Peyer's patch (tissue), 4 donors: Measurements from ENCODE around the gene PCDHA1. TPM values are rescaled to one million over a fixed set of nuclear protein-coding genes. Genes with fewer than 3 reads are reported as not detected.
"Not testable (repeated sequence)": the region's sequence is repeated elsewhere in the genome, so short reads cannot be mapped to it uniquely, and the experiment has no call there.

Experiments used
- DNase-seq, 3 donors: peaks; one replicate each; pipeline ENCODE4 v3.0.0-alpha.2; 2017 to 2019
- H3K27ac ChIP-seq, 4 donors: fragments of 200-600 bp; sonication (generic); one replicate each; pipeline ENCODE4 v1.5.1; 2016 to 2019
- H3K27me3 ChIP-seq, 2 donors: fragments of 200-600 bp; sonication (generic); one replicate each; pipeline ENCODE4 v1.5.1; 2019
- H3K36me3 ChIP-seq, 3 donors: fragments of 200-600 bp; sonication (generic); one replicate each; pipeline ENCODE4 v1.5.1; 2016 to 2019
- H3K4me1 ChIP-seq, 4 donors: fragments of 200-600 bp; sonication (generic); one replicate each; pipeline ENCODE4 v1.5.1; 2016 to 2019
- H3K4me3 ChIP-seq, 4 donors: fragments of 200-600 bp; sonication (generic); 1 replicate in 3 of 4; 2 replicates in 1 of 4; pipeline ENCODE4 v1.5.1; 2016 to 2019; ENCODE audit warnings: mild to moderate bottlenecking in 1 of 4
- H3K9me3 ChIP-seq, 4 donors: fragments of 200-600 bp; sonication (generic); one replicate each; pipeline ENCODE4 v1.5.1; 2016 to 2019; ENCODE audit warnings: mild to moderate bottlenecking in 1 of 4
- POLR2A ChIP-seq, 2 donors: fragments of 450-650 bp; IDR thresholded peaks; one replicate each; pipeline ENCODE4 v1.5.1; 2017; ENCODE audit warnings: antibody characterized with exemption in 2 of 2, mild to moderate bottlenecking in 2 of 2, moderate library complexity in 2 of 2
- total RNA-seq, 4 donors: library from RNA; depleted of rRNA; stranded (reverse); fragments of >200 nt; gene quantifications; one replicate each; pipeline ENCODE4 v1.1.0, GENCODE V29; 2016
- TF ChIP-seq, protein P1 (sequence below), 6 experiments: fragments of 450-650 bp in 4 of 6; fragments of 200-600 bp in 2 of 6; sonication (generic) in 1 of 6; IDR thresholded peaks; one replicate each; pipeline ENCODE4 v1.5.1; 2017 to 2019; ENCODE audit warnings: antibody characterized with exemption in 6 of 6, mild to moderate bottlenecking in 3 of 6, moderate library complexity in 1 of 6

Gene PCDHA1
- total RNA-seq, 4 donors from 2014 or later: not detected

DNA sequence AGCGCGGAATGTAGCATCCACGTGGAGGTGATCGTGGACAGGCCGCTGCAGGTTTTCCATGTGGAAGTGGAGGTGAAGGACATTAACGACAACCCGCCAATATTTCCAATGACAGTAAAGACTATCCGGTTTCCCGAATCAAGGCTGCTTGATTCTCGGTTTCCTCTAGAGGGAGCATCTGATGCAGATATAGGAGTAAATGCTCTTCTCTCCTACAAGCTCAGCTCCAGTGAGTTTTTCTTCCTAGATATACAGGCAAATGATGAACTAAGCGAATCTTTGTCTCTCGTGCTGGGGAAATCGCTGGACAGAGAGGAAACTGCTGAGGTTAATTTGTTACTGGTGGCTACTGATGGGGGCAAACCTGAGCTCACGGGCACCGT lies 9.3 kb downstream of the PCDHA1 start:
- Histone ChIP-seq H3K4me3 (peak overlapping the region in 1 of 4 donors; percentile 9), H3K9me3 (peaks cover 0 to 28% (median 5%) of the 10 kb centered on the region in 4 donors), H3K27me3 (no peaks in the 10 kb centered on the region), H3K27ac (no peak overlapping the region), H3K4me1 (no peaks in the 10 kb centered on the region), H3K36me3 (no peaks in the 10 kb centered on the region)
- DNase-seq: no peak
- no peak for TF ChIP-seq POLR2A (IDR thresholded peaks at IDR 0.05)
- TF ChIP-seq, protein P1, sequence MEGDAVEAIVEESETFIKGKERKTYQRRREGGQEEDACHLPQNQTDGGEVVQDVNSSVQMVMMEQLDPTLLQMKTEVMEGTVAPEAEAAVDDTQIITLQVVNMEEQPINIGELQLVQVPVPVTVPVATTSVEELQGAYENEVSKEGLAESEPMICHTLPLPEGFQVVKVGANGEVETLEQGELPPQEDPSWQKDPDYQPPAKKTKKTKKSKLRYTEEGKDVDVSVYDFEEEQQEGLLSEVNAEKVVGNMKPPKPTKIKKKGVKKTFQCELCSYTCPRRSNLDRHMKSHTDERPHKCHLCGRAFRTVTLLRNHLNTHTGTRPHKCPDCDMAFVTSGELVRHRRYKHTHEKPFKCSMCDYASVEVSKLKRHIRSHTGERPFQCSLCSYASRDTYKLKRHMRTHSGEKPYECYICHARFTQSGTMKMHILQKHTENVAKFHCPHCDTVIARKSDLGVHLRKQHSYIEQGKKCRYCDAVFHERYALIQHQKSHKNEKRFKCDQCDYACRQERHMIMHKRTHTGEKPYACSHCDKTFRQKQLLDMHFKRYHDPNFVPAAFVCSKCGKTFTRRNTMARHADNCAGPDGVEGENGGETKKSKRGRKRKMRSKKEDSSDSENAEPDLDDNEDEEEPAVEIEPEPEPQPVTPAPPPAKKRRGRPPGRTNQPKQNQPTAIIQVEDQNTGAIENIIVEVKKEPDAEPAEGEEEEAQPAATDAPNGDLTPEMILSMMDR (IDR thresholded peaks at IDR 0.05): no peak

DNA sequence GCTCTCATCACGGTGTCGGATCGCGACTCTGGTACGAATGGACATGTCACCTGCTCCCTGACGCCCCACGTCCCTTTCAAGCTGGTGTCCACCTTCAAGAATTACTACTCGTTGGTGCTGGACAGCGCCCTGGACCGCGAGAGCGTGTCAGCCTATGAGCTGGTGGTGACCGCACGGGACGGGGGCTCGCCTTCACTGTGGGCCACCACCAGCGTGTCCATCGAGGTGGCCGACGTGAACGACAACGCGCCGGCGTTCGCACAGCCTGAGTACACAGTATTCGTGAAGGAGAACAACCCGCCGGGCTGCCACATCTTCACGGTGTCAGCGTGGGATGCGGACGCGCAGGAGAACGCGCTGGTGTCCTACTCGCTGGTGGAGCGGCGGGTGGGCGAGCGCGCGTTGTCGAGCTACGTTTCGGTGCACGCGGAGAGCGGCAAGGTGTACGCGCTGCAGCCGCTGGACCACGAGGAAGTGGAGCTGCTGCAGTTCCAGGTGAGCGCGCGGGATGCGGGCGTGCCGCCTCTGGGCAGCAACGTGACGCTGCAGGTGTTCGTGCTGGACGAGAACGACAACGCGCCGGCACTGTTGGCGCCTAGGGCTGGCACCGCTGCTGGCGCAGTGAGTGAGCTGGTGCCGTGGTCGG lies 10.3 kb downstream of the PCDHA1 start:
- not testable (repeated sequence) for H3K4me3 ChIP-seq, H3K27ac ChIP-seq, H3K4me1 ChIP-seq, H3K36me3 ChIP-seq, H3K27me3 ChIP-seq, DNase-seq
- H3K9me3 ChIP-seq: peaks cover 0 to 33% (median 5%) of the 10 kb centered on the region in 4 donors

DNA sequence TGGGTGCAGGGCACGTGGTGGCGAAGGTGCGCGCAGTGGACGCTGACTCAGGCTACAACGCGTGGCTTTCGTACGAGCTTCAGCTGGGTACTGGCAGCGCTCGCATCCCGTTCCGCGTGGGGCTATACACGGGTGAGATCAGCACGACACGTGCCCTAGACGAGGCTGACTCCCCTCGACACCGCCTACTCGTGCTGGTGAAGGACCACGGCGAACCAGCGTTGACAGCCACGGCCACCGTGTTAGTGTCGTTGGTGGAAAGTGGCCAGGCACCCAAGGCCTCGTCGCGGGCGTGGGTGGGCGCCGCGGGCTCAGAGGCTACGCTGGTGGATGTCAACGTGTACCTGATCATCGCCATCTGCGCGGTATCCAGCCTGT lies 10.8 kb downstream of the PCDHA1 start:
- Histone ChIP-seq H3K4me1 (no peaks in the 10 kb centered on the region), H3K27me3 (no peaks in the 10 kb centered on the region), H3K9me3 (peaks cover 0 to 36% (median 5%) of the 10 kb centered on the region in 4 donors), H3K4me3 (no peak overlapping the region), H3K36me3 (no peaks in the 10 kb centered on the region), H3K27ac (no peak overlapping the region)
- DNase-seq: no peak
- TF ChIP-seq, protein P1 (IDR thresholded peaks at IDR 0.05): no peak
- TF ChIP-seq POLR2A (IDR thresholded peaks at IDR 0.05): no peak

DNA sequence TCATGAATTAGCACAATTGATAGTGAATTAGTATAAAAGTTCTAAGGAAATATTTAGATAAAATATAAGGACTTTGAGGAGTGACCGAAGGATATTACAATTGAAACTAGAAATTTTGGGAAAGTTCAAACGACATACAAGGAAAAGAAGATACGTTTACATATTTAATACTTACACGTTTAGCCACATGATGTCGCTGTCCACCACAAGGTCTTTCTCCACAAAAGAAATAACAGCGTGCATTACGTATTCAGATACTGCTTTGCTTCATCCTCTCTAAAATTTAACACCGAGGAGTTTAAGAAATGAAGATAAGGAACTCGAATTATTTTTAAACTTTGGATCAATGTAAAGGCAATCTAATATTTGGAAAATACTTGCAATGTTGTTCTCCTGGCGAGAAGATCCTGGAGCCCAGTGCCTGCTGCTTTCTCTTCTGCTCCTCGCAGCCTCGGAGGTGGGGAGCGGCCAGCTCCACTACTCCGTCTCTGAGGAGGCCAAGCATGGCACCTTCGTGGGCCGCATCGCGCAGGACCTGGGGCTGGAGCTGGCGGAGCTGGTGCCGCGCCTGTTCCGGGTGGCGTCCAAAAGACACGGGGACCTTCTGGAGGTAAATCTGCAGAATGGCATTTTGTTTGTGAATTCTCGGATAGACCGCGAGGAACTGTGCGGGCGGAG lies 15.0 kb downstream of the PCDHA1 start, which contains the start of gene PCDHA3:
Gene PCDHA3, plus strand, starts transcription at position 242 of the 678 bp plus-strand sequence.
- TF ChIP-seq, protein P1 (IDR thresholded peaks at IDR 0.05): peak in 1 of 6 experiments; percentile 7
- no peak for TF ChIP-seq POLR2A (IDR thresholded peaks at IDR 0.05)
- H3K36me3 ChIP-seq: no peaks in the 10 kb centered on the region
- peaks cover 0 to 33% (median 5%) of the 10 kb centered on the region in 4 donors for H3K9me3 ChIP-seq
- peak within 1 kb of the TSS in 2 of 4 donors; percentile 18 to 35 for H3K4me3 ChIP-seq
- no peaks in the 10 kb centered on the region for H3K27me3 ChIP-seq
- no peaks in the 10 kb centered on the region for H3K4me1 ChIP-seq
- no peak for DNase-seq
- H3K27ac ChIP-seq: no peak within 1 kb of the TSS

DNA sequence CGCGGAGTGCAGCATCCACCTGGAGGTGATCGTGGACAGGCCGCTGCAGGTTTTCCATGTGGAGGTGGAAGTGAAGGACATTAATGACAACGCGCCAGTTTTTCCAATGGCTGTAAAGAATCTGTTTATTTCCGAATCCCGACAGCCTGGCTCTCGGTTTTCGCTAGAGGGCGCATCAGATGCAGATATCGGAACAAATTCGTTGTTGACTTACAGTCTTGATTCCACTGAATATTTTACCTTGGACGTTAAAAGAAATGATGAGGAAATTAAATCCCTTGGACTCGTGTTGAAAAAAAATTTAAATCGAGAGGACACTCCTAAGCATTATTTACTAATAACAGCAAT lies 15.5 kb downstream of the PCDHA1 start:
- TF ChIP-seq POLR2A (IDR thresholded peaks at IDR 0.05): no peak
- TF ChIP-seq, protein P1 (IDR thresholded peaks at IDR 0.05): peak in 1 of 6 experiments; percentile 16
- DNase-seq: no peak
- Histone ChIP-seq H3K4me3 (peak overlapping the region in 2 of 4 donors; percentile 18 to 35), H3K27me3 (no peaks in the 10 kb centered on the region), H3K27ac (no peak overlapping the region), H3K4me1 (no peaks in the 10 kb centered on the region), H3K36me3 (no peaks in the 10 kb centered on the region), H3K9me3 (peaks cover 0 to 28% (median 3%) of the 10 kb centered on the region in 4 donors)

DNA sequence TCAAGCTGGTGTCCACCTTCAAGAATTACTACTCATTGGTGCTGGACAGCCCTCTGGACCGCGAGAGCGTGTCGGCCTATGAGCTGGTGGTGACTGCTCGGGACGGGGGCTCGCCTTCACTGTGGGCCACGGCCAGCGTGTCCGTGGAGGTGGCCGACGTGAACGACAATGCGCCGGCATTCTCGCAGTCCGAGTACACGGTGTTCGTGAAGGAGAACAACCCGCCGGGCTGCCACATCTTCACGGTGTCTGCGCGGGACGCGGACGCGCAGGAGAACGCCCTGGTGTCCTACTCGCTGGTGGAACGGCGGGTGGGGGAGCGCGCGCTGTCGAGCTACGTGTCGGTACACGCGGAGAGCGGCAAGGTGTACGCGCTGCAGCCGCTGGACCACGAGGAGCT lies 16.4 kb downstream of the PCDHA1 start:
- not testable (repeated sequence) for H3K4me1 ChIP-seq, DNase-seq, H3K27ac ChIP-seq, H3K4me3 ChIP-seq, H3K36me3 ChIP-seq, H3K27me3 ChIP-seq
- peaks cover 0 to 25% (median 0%) of the 10 kb centered on the region in 4 donors for H3K9me3 ChIP-seq
